DOHH2 (cell line): Measurements from ENCODE around the gene SLC15A4.

Experiments used
- H3F3A ChIP-seq: fragments of 200-600 bp; sonication (generic), shearing (Covaris generic); 2 replicates; pipeline ENCODE4 v1.6.0; 2016; ENCODE audit warnings: antibody characterized with exemption, mild to moderate bottlenecking; ENCODE audit not compliant: control insufficient read depth, insufficient read depth
- H3K27ac ChIP-seq: fragments of 200-600 bp; sonication (generic); 2 replicates; pipeline ENCODE4 v1.5.1; 2014; ENCODE audit warnings: low read depth, mild to moderate bottlenecking, low read length, moderate library complexity
- H3K27me3 ChIP-seq: fragments of 200-600 bp; sonication (generic); 2 replicates; pipeline ENCODE4 v1.6.1; 2014; ENCODE audit warnings: mild to moderate bottlenecking, low read length, mixed read lengths; ENCODE audit not compliant: control insufficient read depth
- H3K36me3 ChIP-seq: fragments of 200-600 bp; sonication (generic); 2 replicates; pipeline ENCODE4 v1.6.1; 2014; ENCODE audit warnings: mild to moderate bottlenecking, low read length, moderate library complexity, mixed read lengths; ENCODE audit not compliant: control insufficient read depth
- H3K4me1 ChIP-seq: fragments of 200-600 bp; sonication (generic); 2 replicates; pipeline ENCODE4 v1.6.1; 2014; ENCODE audit warnings: mild to moderate bottlenecking, low read length, mixed read lengths; ENCODE audit not compliant: control insufficient read depth
- H3K4me2 ChIP-seq: fragments of 200-600 bp; sonication (generic); 2 replicates; pipeline ENCODE4 v1.6.0; 2014; ENCODE audit warnings: mild to moderate bottlenecking, low read length, moderate library complexity
- H3K4me3 ChIP-seq: fragments of 200-600 bp; sonication (generic); 2 replicates; pipeline ENCODE4 v1.5.1; 2014; ENCODE audit warnings: mild to moderate bottlenecking, low read length, mixed read lengths
- H3K79me2 ChIP-seq: fragments of 200-600 bp; sonication (generic); 2 replicates; pipeline ENCODE4 v1.6.1; 2014; ENCODE audit warnings: mild to moderate bottlenecking, low read length, mixed read lengths; ENCODE audit not compliant: control insufficient read depth
- H3K9me2 ChIP-seq: fragments of 200-600 bp; sonication (generic); replicated peaks from 2 replicates; pipeline ENCODE4 v1.6.1; 2014; ENCODE audit warnings: mild to moderate bottlenecking, low read length, mixed read lengths; ENCODE audit not compliant: control insufficient read depth
- H3K9me3 ChIP-seq: fragments of 200-600 bp; sonication (generic); 2 replicates; pipeline ENCODE4 v1.6.1; 2014; ENCODE audit warnings: antibody characterized with exemption, low read length, mixed read lengths; ENCODE audit not compliant: control insufficient read depth, insufficient read depth
- H4K20me1 ChIP-seq: fragments of 200-600 bp; sonication (generic); 2 replicates; pipeline ENCODE4 v1.6.0; 2014; ENCODE audit warnings: low read depth, mild to moderate bottlenecking, antibody characterized with exemption, low read length, moderate library complexity; ENCODE audit not compliant: control insufficient read depth, insufficient read depth
- EZH2phosphoT487 ChIP-seq: fragments of 200-600 bp; sonication (generic); IDR thresholded peaks from 2 replicates; pipeline ENCODE4 v1.6.1; 2017; ENCODE audit warnings: borderline replicate concordance, mild to moderate bottlenecking, antibody characterized with exemption, low read length, moderate library complexity, mixed read lengths
- TF ChIP-seq, protein P1 (sequence below): fragments of 200-600 bp; sonication (generic); IDR thresholded peaks from one replicate; pipeline ENCODE4 v1.5.1; 2014; ENCODE audit warnings: antibody characterized with exemption, mild to moderate bottlenecking, low read depth, low read length; ENCODE audit not compliant: poor library complexity, severe bottlenecking

The SLC15A4 gene

DNA sequence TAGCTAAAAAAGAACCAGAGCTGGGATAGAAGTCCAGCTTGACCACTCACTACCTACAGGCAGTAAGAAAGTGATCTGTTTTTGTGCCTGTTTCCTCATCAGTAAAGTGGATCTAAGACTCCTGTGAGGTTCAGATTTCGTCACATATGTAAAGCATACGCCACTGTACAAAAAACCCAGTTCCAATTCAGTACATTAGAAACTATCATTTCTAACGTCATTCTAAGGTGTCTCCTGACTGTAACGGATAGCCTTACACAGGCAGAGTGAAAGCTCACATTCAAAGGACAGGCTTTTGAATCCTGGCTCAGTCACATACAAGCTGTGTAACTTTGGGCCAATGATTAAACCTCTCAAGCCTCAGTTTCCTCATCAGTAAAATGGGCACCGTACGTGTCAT lies 3.5 kb downstream of the SLC15A4 start:
- Histone ChIP-seq H4K20me1 (peaks cover 30% of the 10 kb centered on the region), H3K79me2 (peaks cover 94% of the 10 kb centered on the region), H3F3A (peaks cover 27% of the 10 kb centered on the region), H3K4me3 (peak overlapping the region; percentile 98), H3K36me3 (peaks cover 71% of the 10 kb centered on the region), H3K27me3 (no peaks in the 10 kb centered on the region), H3K4me2 (peak overlapping the region; percentile 99), H3K4me1 (peaks cover 77% of the 10 kb centered on the region), H3K9me3 (no peaks in the 10 kb centered on the region), H3K9me2 (no peaks in the 10 kb centered on the region), H3K27ac (peak overlapping the region; percentile 93)
- no peak for TF ChIP-seq EZH2phosphoT487
- TF ChIP-seq, protein P1, sequence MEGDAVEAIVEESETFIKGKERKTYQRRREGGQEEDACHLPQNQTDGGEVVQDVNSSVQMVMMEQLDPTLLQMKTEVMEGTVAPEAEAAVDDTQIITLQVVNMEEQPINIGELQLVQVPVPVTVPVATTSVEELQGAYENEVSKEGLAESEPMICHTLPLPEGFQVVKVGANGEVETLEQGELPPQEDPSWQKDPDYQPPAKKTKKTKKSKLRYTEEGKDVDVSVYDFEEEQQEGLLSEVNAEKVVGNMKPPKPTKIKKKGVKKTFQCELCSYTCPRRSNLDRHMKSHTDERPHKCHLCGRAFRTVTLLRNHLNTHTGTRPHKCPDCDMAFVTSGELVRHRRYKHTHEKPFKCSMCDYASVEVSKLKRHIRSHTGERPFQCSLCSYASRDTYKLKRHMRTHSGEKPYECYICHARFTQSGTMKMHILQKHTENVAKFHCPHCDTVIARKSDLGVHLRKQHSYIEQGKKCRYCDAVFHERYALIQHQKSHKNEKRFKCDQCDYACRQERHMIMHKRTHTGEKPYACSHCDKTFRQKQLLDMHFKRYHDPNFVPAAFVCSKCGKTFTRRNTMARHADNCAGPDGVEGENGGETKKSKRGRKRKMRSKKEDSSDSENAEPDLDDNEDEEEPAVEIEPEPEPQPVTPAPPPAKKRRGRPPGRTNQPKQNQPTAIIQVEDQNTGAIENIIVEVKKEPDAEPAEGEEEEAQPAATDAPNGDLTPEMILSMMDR: no peak

DNA sequence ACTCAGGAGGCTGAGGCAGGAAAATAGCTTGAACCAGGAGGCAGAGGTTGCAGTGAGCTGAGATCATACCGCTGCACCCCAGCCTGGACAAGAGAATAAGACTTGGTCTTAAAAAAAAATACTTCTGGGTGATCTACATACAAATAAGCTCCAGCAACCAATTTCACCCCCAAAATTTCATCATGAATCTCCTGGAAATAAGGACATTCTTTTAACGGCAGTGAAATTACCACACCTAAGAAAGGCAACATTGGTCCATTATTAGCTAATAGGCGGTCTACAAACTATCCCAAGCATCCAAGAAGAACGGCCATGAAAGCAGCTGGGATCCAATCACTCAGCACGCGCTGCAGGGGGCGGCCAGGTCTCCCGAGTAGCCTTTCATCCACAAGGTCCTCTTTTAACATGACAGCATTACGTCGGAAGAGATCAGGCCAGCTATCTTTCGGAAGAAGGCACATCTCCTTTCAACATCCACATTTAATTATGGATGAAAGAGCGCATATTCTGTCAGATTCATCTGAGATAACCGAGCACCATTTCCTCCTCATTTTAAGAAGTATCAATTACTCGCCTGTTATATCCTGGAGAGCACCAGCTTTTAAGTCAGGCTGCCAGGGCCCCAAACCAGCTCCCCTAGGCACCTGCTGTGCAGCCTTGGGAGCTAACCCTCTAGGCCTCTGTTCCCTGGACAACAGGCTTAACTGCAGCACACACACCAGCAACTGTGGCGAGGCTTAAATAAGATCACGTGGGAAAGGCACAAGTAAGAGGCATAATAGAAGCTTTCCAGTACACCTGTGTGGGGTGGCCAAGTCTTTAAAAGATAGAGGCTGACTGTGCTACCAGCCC lies 4.2 kb downstream of the SLC15A4 start:
- Histone ChIP-seq H4K20me1 (peaks cover 37% of the 10 kb centered on the region), H3K27me3 (no peaks in the 10 kb centered on the region), H3F3A (peaks cover 27% of the 10 kb centered on the region), H3K9me2 (no peaks in the 10 kb centered on the region), H3K27ac (peak overlapping the region; percentile 93), H3K4me3 (peak overlapping the region; percentile 98), H3K4me1 (peaks cover 76% of the 10 kb centered on the region), H3K79me2 (peaks cover 97% of the 10 kb centered on the region), H3K4me2 (peak overlapping the region; percentile 99), H3K36me3 (peaks cover 78% of the 10 kb centered on the region), H3K9me3 (no peaks in the 10 kb centered on the region)
- TF ChIP-seq EZH2phosphoT487: no peak
- TF ChIP-seq, protein P1: no peak

DNA sequence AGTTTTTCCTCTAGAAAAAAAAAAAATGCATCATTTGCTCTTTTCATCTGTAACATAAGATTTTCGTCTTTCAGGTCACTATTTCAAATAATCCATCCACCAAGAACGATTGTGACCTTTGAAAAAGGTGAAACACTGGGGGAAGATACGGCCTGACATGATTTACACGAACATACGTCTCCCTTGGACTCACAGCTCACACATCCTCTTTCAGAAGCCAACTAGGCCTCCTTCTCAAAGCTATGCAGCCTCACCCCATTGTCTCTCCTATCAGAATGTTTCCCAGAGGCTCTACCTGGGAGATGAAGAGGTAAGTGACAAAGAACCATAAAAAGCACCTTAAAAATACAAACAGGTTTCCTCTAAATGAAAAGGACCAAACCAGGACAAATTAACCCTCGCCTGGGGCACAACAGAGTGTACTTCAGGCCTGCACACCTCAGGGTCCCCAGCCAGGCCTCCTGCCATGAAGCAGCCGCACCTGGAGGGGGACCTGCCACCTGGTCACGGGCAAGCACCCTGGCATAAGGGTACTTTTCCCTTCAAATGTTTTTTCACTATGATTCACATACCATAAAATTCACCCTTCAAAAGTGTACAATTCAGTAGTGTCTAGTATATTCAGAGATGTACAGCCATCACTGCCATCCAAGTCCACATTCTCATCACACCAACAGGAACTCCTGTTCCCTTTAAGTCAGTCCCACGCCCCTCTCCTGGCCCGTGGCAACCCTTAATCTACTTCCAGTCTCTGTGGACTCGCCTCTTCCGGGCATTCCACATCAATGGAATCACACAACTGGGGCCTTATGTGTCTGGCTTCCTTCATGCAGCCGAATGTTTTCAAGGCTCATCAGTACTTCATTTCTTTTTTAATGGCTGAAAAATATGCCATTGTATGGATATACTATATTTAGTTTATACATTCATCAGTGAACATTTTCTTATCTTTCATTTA lies 5.4 kb downstream of the SLC15A4 start:
- Histone ChIP-seq H3K79me2 (peaks cover 100% of the 10 kb centered on the region), H3K4me2 (peak overlapping the region; percentile 99), H3K36me3 (peaks cover 86% of the 10 kb centered on the region), H3K27me3 (no peaks in the 10 kb centered on the region), H3K27ac (peak overlapping the region; percentile 93), H3K9me3 (no peaks in the 10 kb centered on the region), H3K9me2 (no peaks in the 10 kb centered on the region), H3K4me3 (peak overlapping the region; percentile 98), H3K4me1 (peaks cover 85% of the 10 kb centered on the region), H3F3A (peaks cover 27% of the 10 kb centered on the region), H4K20me1 (peaks cover 39% of the 10 kb centered on the region)
- TF ChIP-seq EZH2phosphoT487: no peak
- TF ChIP-seq, protein P1: no peak
